K562 (cell line): ENCODE data around the gene HCRTR1. TPM values are rescaled to one million over a fixed set of nuclear protein-coding genes. Genes with fewer than 3 reads are reported as not detected.

Experiments used
- CREBBP ChIP-seq: IDR thresholded peaks from one replicate; pipeline ENCODE4 v1.6.1; 2012; ENCODE audit warnings: low read depth, mild to moderate bottlenecking, control low read depth, inconsistent platforms, low read length
- DIDO1 ChIP-seq: fragments of 450-650 bp; IDR thresholded peaks from 2 replicates; pipeline ENCODE4 v1.6.1; 2016; ENCODE audit warnings: low read depth, missing biosample characterization, missing genetic modification characterization
- ELF1 ChIP-seq: fragments of 200-800 bp; sonication (Bioruptor generic); IDR thresholded peaks from 2 replicates; pipeline ENCODE4 v1.6.1; 2016; ENCODE audit warnings: missing genetic modification characterization, missing compliant biosample characterization
- FIP1L1 ChIP-seq: fragments of 200-400 bp; formaldehyde crosslinking; IDR thresholded peaks from 2 replicates; pipeline ENCODE4 v1.6.1; 2018; ENCODE audit warnings: mild to moderate bottlenecking, low read depth, low read length; ENCODE audit not compliant: poor library complexity, severe bottlenecking
- FOXM1 ChIP-seq, 2 experiments: fragments of 450-650 bp in 1 of 2; sonication (generic) in 1 of 2; formaldehyde crosslinking in 1 of 2; IDR thresholded peaks; 2 replicates each; pipeline versions ENCODE4 v1.6.1 to v1.9.0; 2017 to 2022; ENCODE audit warnings: low read depth in 2 of 2, mild to moderate bottlenecking in 2 of 2, missing genetic modification reagents in 1 of 2, moderate library complexity in 1 of 2
- NR3C1 ChIP-seq: sonication (generic); formaldehyde crosslinking; IDR thresholded peaks from 2 replicates; pipeline ENCODE4 v1.8.1; 2022; ENCODE audit warnings: missing genetic modification reagents
- PYGO2 ChIP-seq: fragments of 450-650 bp; IDR thresholded peaks from 2 replicates; pipeline ENCODE4 v1.6.1; 2016; ENCODE audit warnings: mild to moderate bottlenecking, missing genetic modification characterization, moderate library complexity, missing compliant biosample characterization
- TCF7 ChIP-seq: sonication (generic); IDR thresholded peaks from 2 replicates; pipeline ENCODE4 v1.6.1; 2016; ENCODE audit warnings: antibody characterized with exemption, borderline replicate concordance
- TFAM ChIP-seq: fragments of 250-450 bp; sonication (Bioruptor Pico); conservative IDR thresholded peaks from 2 replicates; pipeline ENCODE4 v1.5.0; 2021; ENCODE audit warnings: mild to moderate bottlenecking, moderate library complexity
- ZNF707 ChIP-seq: fragments of 250-450 bp; sonication (Bioruptor Pico); conservative IDR thresholded peaks from 2 replicates; pipeline ENCODE4 v1.8.0; 2022; ENCODE audit warnings: inconsistent platforms, mild to moderate bottlenecking, moderate library complexity
- polyA plus RNA-seq, 8 experiments: library from polyadenylated mRNA; depleted of rRNA in 4 of 8; stranded (reverse) in 5 of 8; unstranded in 3 of 8; fragments of >200 nt; fragmentation: Nextera tagmentation in 2 of 8; fragmentation: Illumina TruSeq in 1 of 8; extraction: Ambion mirVana in 2 of 8; extraction: Trizol in 1 of 8; gene quantifications; 2 replicates each; pipeline versions ENCODE4 v1.2.1 to v1.2.3, GENCODE V29; 2011 to 2014; ENCODE audit warnings: inconsistent platforms in 1 of 8, missing spikeins in 1 of 8
- total RNA-seq, 7 experiments: library from RNA; depleted of rRNA in 6 of 7; stranded (reverse); fragments of >200 nt in 6 of 7; fragmentation: Illumina TruSeq in 2 of 7; extraction: Trizol in 2 of 7; gene quantifications; 2 replicates each; pipeline versions ENCODE4 v1.2.1 to v1.2.3, GENCODE V29; 2011 to 2021; ENCODE audit warnings: low replicate concordance in 1 of 7
- TF ChIP-seq, protein P1 (sequence below), 2 experiments: fragments of 450-650 bp; IDR thresholded peaks; 2 replicates each; pipeline ENCODE4 v1.6.1; 2016; ENCODE audit warnings: mild to moderate bottlenecking in 2 of 2, borderline replicate concordance in 1 of 2, low read depth in 1 of 2, moderate library complexity in 1 of 2
- TF ChIP-seq, protein P2 (sequence below): fragments of 250-450 bp; sonication (Bioruptor Pico); IDR thresholded peaks from 2 replicates; pipeline ENCODE4 v1.5.0; 2021; ENCODE audit warnings: mild to moderate bottlenecking, moderate library complexity
- TF ChIP-seq, protein P3 (sequence below): fragments of 250-450 bp; sonication (Bioruptor Pico); IDR thresholded peaks from 2 replicates; pipeline ENCODE4 v1.8.0; 2021; ENCODE audit warnings: moderate library complexity, mild to moderate bottlenecking, inconsistent platforms

Gene HCRTR1
- total and polyA plus RNA-seq, 9 of the 15 experiments (the other 6 are each of a cell fraction or from before 2014, with no cell fraction given), result not detected

DNA sequence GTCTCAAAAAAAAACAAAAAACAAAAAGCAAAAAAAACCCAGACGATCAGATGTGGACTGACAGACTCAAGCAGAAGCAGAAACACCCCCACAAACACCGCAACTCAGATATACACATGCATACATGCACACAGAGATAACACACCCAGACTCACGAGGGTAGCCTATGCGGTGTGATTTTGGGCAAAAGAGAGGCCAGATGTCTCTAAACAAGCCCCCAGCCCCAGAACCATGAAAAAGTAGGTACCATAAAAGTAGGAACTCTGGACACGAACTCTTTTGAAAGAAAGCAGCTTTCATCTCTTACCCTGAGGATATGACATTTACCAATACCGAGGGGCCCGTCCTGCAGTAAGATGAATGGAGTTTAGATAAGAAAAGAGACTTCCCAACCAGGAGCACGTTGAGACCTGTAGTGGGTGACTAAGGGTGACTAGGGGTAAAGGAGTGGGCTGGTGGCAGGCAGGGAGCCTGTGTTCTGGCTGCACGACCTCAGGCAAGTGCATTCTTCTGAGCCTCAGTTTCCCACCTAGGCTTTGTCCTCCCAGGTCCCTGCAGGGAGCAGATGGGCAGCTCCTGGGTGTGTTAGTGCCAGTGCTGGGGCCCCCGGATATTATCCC is 42.6 kb upstream of the HCRTR1 start (continued):
- TF ChIP-seq ZNF707 (CRISPR knock-in tag) (no peak), FIP1L1 (no peak), DIDO1 (tag) (no peak), PYGO2 (tag) (peak; percentile 42; the same call in 1 of the 2 replicates), TCF7 (no peak), ELF1 (tag) (no peak), NR3C1 (CRISPR knock-in tag) (no peak), FOXM1 (IDR thresholded peaks at IDR 0.05; ENCODE audit: low read depth) (peak; percentile 39; the same call in 1 of the 2 replicates), FOXM1 (CRISPR knock-in tag; IDR thresholded peaks at IDR 0.05; ENCODE audit: low read depth) (no peak), CREBBP (no peak), TFAM (CRISPR knock-in tag) (no peak)
- TF ChIP-seq, protein P1, sequence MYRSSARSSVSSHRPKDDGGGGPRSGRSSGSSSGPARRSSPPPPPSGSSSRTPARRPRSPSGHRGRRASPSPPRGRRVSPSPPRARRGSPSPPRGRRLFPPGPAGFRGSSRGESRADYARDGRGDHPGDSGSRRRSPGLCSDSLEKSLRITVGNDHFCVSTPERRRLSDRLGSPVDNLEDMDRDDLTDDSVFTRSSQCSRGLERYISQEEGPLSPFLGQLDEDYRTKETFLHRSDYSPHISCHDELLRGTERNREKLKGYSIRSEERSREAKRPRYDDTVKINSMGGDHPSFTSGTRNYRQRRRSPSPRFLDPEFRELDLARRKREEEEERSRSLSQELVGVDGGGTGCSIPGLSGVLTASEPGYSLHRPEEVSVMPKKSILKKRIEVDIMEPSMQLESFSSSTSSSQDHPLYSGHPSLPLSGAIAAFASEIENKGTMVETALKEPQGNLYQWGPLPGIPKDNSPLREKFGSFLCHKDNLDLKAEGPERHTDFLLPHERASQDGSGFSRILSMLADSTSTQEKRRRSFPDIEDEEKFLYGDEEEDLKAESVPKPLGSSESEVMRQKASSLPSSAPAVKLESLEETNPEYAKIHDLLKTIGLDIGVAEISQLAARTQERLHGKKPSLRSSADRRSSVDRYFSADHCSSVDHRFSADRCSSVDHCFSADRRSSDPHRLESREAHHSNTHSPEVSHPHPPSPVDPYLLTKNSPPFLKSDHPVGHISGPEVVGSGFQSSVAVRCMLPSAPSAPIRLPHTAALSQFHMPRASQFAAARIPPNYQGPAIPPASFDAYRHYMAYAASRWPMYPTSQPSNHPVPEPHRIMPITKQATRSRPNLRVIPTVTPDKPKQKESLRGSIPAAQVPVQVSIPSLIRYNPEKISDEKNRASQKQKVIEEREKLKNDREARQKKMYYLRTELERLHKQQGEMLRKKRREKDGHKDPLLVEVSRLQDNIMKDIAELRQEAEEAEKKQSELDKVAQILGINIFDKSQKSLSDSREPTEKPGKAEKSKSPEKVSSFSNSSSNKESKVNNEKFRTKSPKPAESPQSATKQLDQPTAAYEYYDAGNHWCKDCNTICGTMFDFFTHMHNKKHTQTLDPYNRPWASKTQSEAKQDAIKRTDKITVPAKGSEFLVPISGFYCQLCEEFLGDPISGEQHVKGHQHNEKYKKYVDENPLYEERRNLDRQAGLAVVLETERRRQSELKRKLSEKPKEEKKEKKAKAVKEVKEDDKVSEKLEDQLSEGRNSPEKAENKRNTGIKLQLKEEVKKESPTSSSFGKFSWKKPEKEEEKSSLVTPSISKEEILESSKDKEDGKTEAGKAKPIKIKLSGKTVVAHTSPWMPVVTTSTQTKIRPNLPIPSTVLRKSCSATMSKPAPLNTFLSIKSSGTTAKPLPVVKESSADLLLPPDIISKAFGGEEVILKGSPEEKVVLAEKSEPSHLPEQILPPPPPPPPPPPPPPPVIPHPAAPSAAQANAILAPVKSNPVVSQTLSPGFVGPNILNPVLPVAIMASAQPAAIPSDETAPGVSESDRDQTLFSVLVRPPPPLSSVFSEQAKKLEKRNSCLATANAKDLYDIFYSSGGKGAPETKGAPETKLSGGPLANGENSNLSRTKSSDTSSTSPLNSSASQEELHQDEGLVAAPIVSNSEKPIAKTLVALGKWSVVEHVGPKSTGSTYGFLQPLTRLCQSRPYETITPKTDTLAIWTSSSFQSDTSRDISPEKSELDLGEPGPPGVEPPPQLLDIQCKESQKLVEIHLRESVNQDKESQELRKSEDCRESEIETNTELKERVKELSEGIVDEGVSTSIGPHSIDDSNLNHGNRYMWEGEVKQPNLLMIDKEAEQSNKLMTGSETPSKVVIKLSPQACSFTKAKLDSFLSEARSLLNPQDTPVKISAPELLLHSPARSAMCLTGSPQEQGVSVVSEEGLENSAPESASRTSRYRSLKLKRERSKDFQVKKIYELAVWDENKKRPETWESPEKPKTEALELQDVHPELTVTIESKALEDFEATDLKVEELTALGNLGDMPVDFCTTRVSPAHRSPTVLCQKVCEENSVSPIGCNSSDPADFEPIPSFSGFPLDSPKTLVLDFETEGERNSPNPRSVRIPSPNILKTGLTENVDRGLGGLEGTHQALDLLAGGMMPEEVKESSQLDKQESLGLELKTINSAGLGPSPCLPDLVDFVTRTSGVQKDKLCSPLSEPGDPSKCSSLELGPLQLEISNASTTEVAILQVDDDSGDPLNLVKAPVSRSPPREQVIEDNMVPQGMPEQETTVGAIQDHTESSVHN (IDR thresholded peaks at IDR 0.05; ENCODE audit: borderline replicate concordance in 1 of 2, low read depth in 1 of 2), result no peak
- TF ChIP-seq, protein P2, sequence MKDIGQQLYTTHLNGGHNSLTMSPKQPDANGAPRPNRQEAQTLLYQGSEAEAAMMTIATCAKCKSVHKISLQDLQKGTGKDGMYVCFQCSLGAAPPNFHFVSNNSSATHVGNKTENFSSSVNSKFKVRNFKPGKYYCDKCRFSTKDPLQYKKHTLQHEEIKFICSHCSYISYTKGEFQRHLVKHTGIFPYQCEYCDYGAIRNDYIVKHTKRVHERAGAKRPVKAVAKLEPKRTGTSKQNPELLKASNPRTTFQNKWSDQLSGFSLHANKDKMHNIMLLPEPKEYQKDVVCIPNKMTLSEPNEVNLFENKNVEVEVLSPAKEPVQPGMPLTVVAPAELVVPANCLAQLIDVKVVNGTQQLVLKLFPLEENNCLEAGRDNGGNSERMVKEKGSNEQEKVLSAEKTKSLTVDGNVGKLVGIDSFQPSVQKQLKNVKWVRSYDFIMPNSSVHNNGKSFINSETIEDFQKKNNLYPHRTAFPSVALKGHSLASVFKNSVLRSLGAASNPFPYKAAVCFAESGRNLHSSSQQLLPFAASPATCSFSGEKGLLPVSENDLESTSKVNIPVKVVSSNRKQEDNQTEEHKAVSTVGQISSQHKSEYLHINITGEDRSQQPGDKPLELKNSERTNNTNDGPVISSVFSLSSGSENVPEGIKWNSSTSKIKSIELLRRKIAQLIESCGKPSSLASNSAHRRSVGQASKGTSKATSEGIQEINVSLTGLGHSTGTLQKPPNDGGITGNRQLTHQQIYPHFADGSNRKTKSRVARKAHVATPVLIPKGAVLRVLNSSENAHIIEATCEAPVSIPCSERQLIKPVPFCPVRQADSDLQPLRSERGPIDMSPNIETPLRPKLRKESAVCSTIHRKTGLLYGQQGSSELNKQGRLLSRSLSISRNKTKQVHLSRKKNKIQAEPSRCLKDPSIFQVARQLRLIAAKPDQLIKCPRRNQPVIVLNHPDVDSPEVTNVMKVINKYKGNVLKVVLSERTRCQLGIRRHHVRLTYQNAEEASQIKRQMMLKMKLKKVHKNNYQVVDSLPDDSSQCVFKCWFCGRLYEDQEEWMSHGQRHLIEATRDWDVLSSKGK (CRISPR knock-in tag), result no peak
- TF ChIP-seq, protein P3, sequence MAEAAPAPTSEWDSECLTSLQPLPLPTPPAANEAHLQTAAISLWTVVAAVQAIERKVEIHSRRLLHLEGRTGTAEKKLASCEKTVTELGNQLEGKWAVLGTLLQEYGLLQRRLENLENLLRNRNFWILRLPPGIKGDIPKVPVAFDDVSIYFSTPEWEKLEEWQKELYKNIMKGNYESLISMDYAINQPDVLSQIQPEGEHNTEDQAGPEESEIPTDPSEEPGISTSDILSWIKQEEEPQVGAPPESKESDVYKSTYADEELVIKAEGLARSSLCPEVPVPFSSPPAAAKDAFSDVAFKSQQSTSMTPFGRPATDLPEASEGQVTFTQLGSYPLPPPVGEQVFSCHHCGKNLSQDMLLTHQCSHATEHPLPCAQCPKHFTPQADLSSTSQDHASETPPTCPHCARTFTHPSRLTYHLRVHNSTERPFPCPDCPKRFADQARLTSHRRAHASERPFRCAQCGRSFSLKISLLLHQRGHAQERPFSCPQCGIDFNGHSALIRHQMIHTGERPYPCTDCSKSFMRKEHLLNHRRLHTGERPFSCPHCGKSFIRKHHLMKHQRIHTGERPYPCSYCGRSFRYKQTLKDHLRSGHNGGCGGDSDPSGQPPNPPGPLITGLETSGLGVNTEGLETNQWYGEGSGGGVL (CRISPR knock-in tag), result no peak
